Body of pancreas (tissue), 4 donors: ENCODE measurements around the gene MRPS35.
A peak's percentile ranks its signal among the peaks of the same experiment; 100 is the strongest.

ENCODE experiments used
- CTCF ChIP-seq, 7 experiments: fragments of 450-650 bp in 4 of 7; fragments of 200-600 bp in 3 of 7; sonication (generic) in 3 of 7; IDR thresholded peaks; one replicate each; pipeline ENCODE4 v1.5.1; 2016 to 2019; ENCODE audit warnings: antibody characterized with exemption in 7 of 7
- POLR2A ChIP-seq, 3 donors: fragments of 450-650 bp; IDR thresholded peaks; one replicate each; pipeline ENCODE4 v1.6.1; 2016; ENCODE audit warnings: antibody characterized with exemption in 3 of 3, mild to moderate bottlenecking in 2 of 3

GRCh38 chr12:27751386-27752047 lies 40.9 kb downstream of the MRPS35 start:
- TF ChIP-seq CTCF (IDR thresholded peaks at IDR 0.05) (no peak), POLR2A (IDR thresholded peaks at IDR 0.05) (peak in 1 of 3 donors; percentile 20)
